KMS-11 (cell line): ENCODE results near the gene BAIAP2L1.

ENCODE experiments used
- H2AFZ ChIP-seq: fragments of 200-600 bp; sonication (generic); 2 replicates; pipeline ENCODE4 v1.6.1; 2016; ENCODE audit warnings: antibody characterized with exemption, mixed run types, low read depth
- H3K27ac ChIP-seq: fragments of 200-600 bp; sonication (generic); 2 replicates; pipeline ENCODE4 v1.6.1; 2016; ENCODE audit warnings: mild to moderate bottlenecking, mixed run types
- H3K27me3 ChIP-seq: fragments of 200-600 bp; sonication (generic); 2 replicates; pipeline ENCODE4 v1.6.1; 2017; ENCODE audit warnings: mild to moderate bottlenecking, low read depth, mixed run types, moderate library complexity; ENCODE audit not compliant: insufficient read depth
- H3K36me3 ChIP-seq: fragments of 200-600 bp; sonication (generic); 2 replicates; pipeline ENCODE4 v1.6.1; 2017; ENCODE audit warnings: mild to moderate bottlenecking, mixed run types; ENCODE audit not compliant: insufficient read depth
- H3K4me1 ChIP-seq: fragments of 200-600 bp; sonication (generic); 2 replicates; pipeline ENCODE4 v1.6.1; 2016; ENCODE audit warnings: mild to moderate bottlenecking, low read depth, mixed run types; ENCODE audit not compliant: poor library complexity, severe bottlenecking
- H3K4me2 ChIP-seq: fragments of 200-600 bp; sonication (generic); 2 replicates; pipeline ENCODE4 v1.7.0; 2016; ENCODE audit warnings: mild to moderate bottlenecking, mixed run types
- H3K4me3 ChIP-seq: fragments of 200-600 bp; sonication (generic); IDR thresholded peaks from 2 replicates; pipeline ENCODE4 v1.6.1; 2017; ENCODE audit warnings: low read depth, low read length, mixed read lengths; ENCODE audit not compliant: insufficient read depth
- H3K79me2 ChIP-seq: fragments of 200-600 bp; sonication (generic); 2 replicates; pipeline ENCODE4 v1.6.1; 2016; ENCODE audit warnings: low read depth, mixed run types; ENCODE audit not compliant: insufficient read depth
- H3K9ac ChIP-seq: fragments of 200-600 bp; sonication (generic); 2 replicates; pipeline ENCODE4 v1.6.1; 2016; ENCODE audit warnings: mild to moderate bottlenecking, mixed run types
- H4K20me1 ChIP-seq: fragments of 200-600 bp; sonication (generic); 2 replicates; pipeline ENCODE4 v1.6.1; 2016; ENCODE audit warnings: mild to moderate bottlenecking, mixed run types; ENCODE audit not compliant: insufficient read depth
- CTCF ChIP-seq: fragments of 200-600 bp; sonication (generic); conservative IDR thresholded peaks from 2 replicates; pipeline ENCODE4 v1.6.1; 2017; ENCODE audit warnings: low read depth, mild to moderate bottlenecking, antibody characterized with exemption, low read length, moderate library complexity, mixed read lengths

The BAIAP2L1 gene

GRCh38 chr7:98281757-98282606, 118.9 kb downstream of the BAIAP2L1 start:
- Histone ChIP-seq H3K4me2 (peak overlapping the region; percentile 95), H3K4me3 (no peak overlapping the region), H3K36me3 (no peaks in the 10 kb centered on the region), H3K9ac (peak overlapping the region; percentile 79), H3K4me1 (peaks cover 22% of the 10 kb centered on the region), H2AFZ (peak overlapping the region; percentile 79), H3K27ac (no peak overlapping the region), H4K20me1 (no peaks in the 10 kb centered on the region), H3K27me3 (no peaks in the 10 kb centered on the region), H3K79me2 (peaks cover 13% of the 10 kb centered on the region)
- no peak for TF ChIP-seq CTCF

- Histone ChIP-seq H4K20me1 (no peaks in the 10 kb centered on the region), H3K4me2 (peak within 1 kb of the TSS; percentile 100), H2AFZ (peak within 1 kb of the TSS; percentile 94), H3K27me3 (no peaks in the 10 kb centered on the region), H3K9ac (peak within 1 kb of the TSS; percentile 79), H3K4me3 (no peak within 1 kb of the TSS), H3K79me2 (peaks cover 13% of the 10 kb centered on the region), H3K36me3 (no peaks in the 10 kb centered on the region), H3K4me1 (peaks cover 16% of the 10 kb centered on the region), H3K27ac (peak within 1 kb of the TSS; percentile 36; the same call in 1 of the 2 replicates)
- no peak for TF ChIP-seq CTCF
Observed at GRCh38 chr7:98280791-98281756, 119.8 kb downstream of the BAIAP2L1 start, which contains the start of gene BRI3. BRI3 (plus strand) TSS chr7:98281686; CDS start chr7:98281796, 110 bp downstream.

- H3K9ac ChIP-seq: peak overlapping the region; percentile 43; the same call in 1 of the 2 replicates
Observed at GRCh38 chr7:98280296-98280695, 120.6 kb downstream of the BAIAP2L1 start.

More at GRCh38 chr7:98280296-98280695, 120.6 kb downstream of the BAIAP2L1 start:
- H3K27ac ChIP-seq: peak overlapping the region; percentile 36; the same call in 1 of the 2 replicates
- no peaks in the 10 kb centered on the region for H3K36me3 ChIP-seq
- peak overlapping the region; percentile 94 for H2AFZ ChIP-seq
- H3K27me3 ChIP-seq: no peaks in the 10 kb centered on the region
- no peaks in the 10 kb centered on the region for H4K20me1 ChIP-seq
- H3K4me2 ChIP-seq: peak overlapping the region; percentile 100
- peaks cover 16% of the 10 kb centered on the region for H3K4me1 ChIP-seq
- H3K79me2 ChIP-seq: peaks cover 13% of the 10 kb centered on the region
- TF ChIP-seq CTCF: no peak
- H3K4me3 ChIP-seq: no peak overlapping the region
